Stimulated activated CD4-positive, alpha-beta T cell treated with anti-CD3 and anti-CD28 coated beads, TNF-alpha, amount 100 ng/mL, for 48 hours (primary cell): Measurements from ENCODE around the gene DPM2.

Experiments
- DNase-seq, 3 donors: peaks; one replicate each; pipeline ENCODE4 v3.0.0-alpha.2; 2020; ENCODE audit warnings: low read depth in 3 of 3

DPM2 gene

GRCh38 chr9:127918183-127919107 is 19.2 kb downstream of the DPM2 start:
- no peak for DNase-seq

GRCh38 chr9:127917603-127918002 is 20.1 kb downstream of the DPM2 start:
- DNase-seq = no peak

DNA sequence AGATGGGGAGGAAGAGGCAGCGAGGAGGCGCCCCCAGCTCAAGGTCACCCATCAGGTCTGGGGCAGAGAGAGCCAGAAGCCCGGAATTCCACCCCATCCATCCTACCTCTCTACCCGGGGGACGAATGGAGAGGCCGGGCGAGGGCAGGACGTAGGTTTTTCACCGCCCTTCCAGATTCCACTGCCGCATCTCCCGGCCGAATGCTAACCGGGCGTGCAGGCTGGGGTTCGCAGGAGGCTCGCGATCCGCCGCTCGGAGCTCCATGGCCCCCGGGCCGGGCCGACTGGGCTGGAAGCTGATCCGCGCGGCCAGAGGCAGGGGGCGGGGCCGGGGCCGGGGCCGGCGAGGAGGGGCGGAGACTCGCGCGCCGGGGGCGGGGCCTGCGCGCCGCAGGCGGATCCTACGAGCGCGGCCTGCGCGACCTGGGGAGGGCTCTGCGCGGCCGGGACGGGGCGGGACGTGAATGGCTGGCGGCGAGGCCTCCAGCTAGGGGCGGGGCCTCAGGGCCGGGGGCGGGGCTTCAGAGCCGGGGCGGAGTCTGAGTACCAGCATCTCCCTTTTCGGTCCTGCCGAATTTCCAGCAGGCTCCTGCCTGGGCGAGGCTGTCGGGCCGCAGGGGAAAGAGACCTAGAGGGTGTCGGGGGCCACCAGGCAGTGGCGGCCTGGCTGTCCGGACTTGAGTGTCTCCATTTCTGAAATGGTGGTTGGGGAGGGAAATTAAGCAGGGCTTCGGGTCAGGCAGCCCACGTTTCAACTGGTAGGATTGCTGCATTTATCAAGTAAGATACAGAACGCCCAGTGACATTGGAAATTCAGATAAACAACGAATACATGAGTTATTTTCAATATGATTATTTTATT is 20.7 kb downstream of the DPM2 start, which contains the start of gene ST6GALNAC4:
TSS of gene ST6GALNAC4 (minus strand) at position 322 of the 862 bp plus-strand sequence. CDS start 622 bp downstream, outside the sequence.
- DNase-seq = peak; percentile 87 to 96 (median 91)

GRCh38 chr9:127915801-127916719 is 21.6 kb downstream of the DPM2 start:
- no peak for DNase-seq

DNA sequence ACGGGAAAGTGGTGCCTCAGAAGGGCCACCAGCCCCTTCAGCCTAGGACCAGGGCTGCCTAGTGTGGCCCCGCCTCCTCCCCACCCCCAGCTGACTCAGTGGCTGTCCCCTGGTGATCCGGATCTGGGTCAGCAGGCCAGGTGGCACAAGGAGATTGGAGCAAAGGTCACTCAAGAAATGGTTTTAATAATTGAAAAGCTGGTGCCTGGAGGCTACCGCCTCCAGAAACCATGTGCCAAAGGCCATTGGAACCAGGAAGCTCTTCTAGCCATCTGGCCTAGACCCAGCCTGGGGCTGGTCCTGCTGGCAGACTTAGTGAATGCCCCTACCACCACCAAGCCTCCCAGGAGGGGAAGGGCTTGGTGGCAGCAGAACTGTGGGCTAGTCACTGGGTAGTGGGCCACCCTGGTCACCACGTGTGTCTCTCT is 22.3 kb downstream of the DPM2 start:
- DNase-seq = no peak

- no peak for DNase-seq
These were observed 24.0 kb downstream of the DPM2 start for GRCh38 chr9:127913682-127914081.

- DNase-seq = no peak
These were observed 24.8 kb downstream of the DPM2 start for GRCh38 chr9:127912882-127913281.

DNA sequence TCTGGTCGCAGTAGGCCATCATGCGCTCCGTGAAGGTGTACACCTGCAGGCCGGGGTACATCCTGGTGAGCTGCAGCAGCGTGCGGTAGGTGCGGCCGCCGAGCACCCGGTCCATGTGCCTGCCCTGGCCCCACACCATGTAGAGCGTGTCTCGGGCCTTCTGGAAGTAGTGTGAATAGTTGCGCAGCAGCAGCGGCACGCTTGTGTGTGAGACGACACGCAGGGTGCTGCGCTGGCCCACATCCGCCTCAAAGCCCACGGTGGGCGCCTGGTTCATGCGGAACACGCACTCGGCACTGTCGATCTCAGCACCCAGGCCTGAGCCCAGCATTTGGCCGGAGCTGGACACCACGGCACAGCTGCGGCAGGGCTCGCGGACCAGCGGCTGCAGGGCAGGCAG is 25.4 kb downstream of the DPM2 start:
- no peak for DNase-seq

GRCh38 chr9:127910613-127911205 is 26.9 kb downstream of the DPM2 start:
- DNase-seq = no peak

DNA sequence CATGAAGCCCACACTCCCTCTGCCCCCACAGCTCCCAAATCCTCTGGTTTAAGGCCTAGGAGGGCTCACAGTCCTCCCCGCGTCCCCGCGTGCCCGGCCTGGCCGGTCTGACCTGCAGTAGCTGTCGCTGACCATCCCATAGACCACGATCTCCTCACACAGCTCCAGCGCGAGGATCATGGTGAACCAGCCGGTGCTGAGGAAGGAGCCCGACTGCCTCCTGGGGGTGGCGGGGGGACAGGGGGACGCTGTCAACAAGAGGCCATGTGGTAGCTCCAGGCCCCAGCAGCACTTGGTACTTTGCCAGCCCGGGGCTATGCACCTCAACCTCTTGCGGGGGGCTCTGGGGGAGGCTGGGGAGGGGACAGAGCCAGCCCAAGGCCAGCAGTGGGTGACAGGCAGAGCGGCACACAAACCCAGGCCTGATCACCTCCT is 27.8 kb downstream of the DPM2 start:
- no peak for DNase-seq

DNA sequence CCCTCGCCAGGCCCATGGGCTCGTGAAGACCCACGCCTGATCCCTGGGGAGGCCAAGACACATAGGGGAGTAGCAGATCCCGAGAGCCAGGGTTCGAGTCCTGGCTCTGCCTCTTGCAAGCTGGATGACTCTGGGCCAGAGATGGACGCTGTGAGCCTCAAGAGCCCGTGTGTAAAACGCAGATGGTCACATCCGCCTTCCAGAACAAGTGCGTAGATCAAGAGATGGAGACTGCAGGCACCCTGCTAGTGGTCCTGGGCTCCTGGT is 29.1 kb downstream of the DPM2 start:
- no peak for DNase-seq

- no peak for DNase-seq
These were observed 29.6 kb downstream of the DPM2 start for GRCh38 chr9:127907867-127908659.

DNA sequence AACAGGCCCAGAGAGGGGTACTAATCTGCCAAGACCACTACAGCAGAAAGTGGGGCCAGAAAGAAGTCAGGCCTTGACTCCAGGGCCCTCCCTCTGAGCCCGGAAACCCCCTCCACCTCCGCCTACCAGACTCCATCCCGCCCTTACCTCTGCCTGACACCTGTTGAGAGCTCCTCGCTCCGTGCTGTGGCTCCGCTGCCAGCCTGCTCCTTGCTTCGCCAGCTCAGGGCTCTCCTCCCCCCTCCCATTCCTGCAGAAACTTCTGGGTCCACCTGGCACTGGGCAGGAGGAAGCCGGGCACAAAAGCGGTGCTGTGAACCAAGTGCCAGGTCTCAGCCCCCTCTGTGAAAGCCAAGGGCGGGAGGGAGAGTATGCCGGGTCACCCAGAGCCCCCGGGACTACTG is 31.9 kb downstream of the DPM2 start:
- DNase-seq = peak in 1 of 3 donors; percentile 46

DNA sequence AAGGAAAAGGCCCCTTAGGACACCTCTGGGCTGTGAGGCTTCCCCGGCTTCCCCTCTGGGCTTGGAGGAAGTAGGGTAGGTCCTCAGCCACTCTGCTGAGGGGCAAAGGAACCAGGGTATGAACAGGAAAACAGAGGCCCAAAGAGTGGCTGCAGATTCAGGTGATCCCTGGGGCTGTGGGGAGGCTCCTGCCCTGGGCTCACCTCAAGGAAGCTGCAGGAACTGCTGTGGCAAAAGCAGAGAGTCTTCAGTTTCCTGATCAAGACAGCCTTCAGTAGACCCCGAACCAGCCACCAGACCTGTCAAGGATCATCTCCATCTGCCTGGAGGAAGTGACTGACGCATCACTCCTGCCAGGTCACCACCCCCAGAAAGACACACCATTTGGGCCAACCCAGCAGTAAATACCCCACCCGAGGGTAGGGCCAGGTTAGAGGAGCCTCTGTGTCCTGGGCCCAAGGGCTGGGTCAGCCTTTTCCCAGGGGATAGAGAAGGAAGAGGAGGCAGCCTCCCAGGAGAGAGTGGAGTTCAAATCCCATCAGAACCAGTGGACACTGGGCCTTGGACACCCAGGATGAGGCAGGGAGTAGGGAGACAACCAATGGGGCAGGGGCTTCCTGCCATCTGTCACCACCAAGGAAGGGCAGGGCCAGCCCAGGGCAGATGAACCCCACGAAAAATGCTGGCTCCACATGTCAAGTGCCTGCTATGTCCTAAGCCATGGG is 32.5 kb downstream of the DPM2 start:
- DNase-seq = peak in 1 of 3 donors; percentile 50

- DNase-seq = peak in 1 of 3 donors; percentile 31
These were observed 33.1 kb downstream of the DPM2 start for GRCh38 chr9:127904561-127905003.

- DNase-seq = peak; percentile 71 to 88 (median 79)
These were observed 33.8 kb downstream of the DPM2 start for GRCh38 chr9:127903557-127904475.

GRCh38 chr9:127899128-127899943 is 38.3 kb downstream of the DPM2 start, which contains the start of gene ST6GALNAC6:
TSS of gene ST6GALNAC6 (minus strand) at chr9:127899603. CDS start at chr9:127897981, 1,622 bp downstream.
- peak in 2 of 3 donors; percentile 40 to 68 for DNase-seq
